ENCODE data around the gene KAZALD1.

GRCh38 chr10:101065481-101066145, 3.8 kb downstream of the KAZALD1 start:
- no peak for TF ChIP-seq CTCF (IDR thresholded peaks at IDR 0.05 in 8 of 11, conservative IDR thresholded peaks at IDR 0.05 in 3 of 11)
- TF ChIP-seq POLR2AphosphoS5 (IDR thresholded peaks at IDR 0.05), result no peak

Measured in spleen (tissue), 7 donors.